HUES64 (cell line): ENCODE results near the gene FAM187B.
"Not testable (repeated sequence)": the region's sequence is repeated elsewhere in the genome, so short reads cannot be mapped to it uniquely, and the experiment has no call there.

ENCODE experiments used
- H3K27ac ChIP-seq: 2 replicates; pipeline ENCODE4 v1.7.0; 2013; ENCODE audit warnings: low read depth, low read length, inconsistent platforms
- H3K27me3 ChIP-seq: 2 replicates; pipeline ENCODE4 v1.6.1; 2013; ENCODE audit warnings: mild to moderate bottlenecking, low read length; ENCODE audit not compliant: insufficient read depth
- H3K36me3 ChIP-seq: 2 replicates; pipeline ENCODE4 v1.6.1; 2013; ENCODE audit warnings: mild to moderate bottlenecking, low read length; ENCODE audit not compliant: insufficient read depth
- H3K4me1 ChIP-seq: 2 replicates; pipeline ENCODE4 v1.6.1; 2013; ENCODE audit warnings: mild to moderate bottlenecking, low read length, moderate library complexity; ENCODE audit not compliant: insufficient read depth
- H3K4me3 ChIP-seq: 2 replicates; pipeline ENCODE4 v1.5.1; 2013; ENCODE audit warnings: mild to moderate bottlenecking, low read length, moderate library complexity
- H3K9ac ChIP-seq: 2 replicates; pipeline ENCODE4 v1.6.1; 2013; ENCODE audit warnings: mild to moderate bottlenecking, low read depth, low read length
- H3K9me3 ChIP-seq: 2 replicates; pipeline ENCODE4 v1.6.1; 2013; ENCODE audit warnings: low read depth, low read length; ENCODE audit not compliant: insufficient read depth
- WGBS: fragments of 150-250, 120-280 bp; methylation state at CpG from one replicate; pipeline ENCODE4 v1.1.7; 2013; ENCODE audit warnings: missing lambda C conversion rate; 5-methylcytosine and 5-hydroxymethylcytosine counted together

Gene FAM187B

GRCh38 chr19:35226748-35227147 is 1.8 kb downstream of the FAM187B start:
- Histone ChIP-seq H3K27ac (no peak overlapping the region), H3K36me3 (no peaks in the 10 kb centered on the region), H3K27me3 (no peaks in the 10 kb centered on the region), H3K9me3 (no peaks in the 10 kb centered on the region), H3K4me1 (peaks cover 6% of the 10 kb centered on the region; the same call in 1 of the 2 replicates), H3K4me3 (no peak overlapping the region), H3K9ac (no peak overlapping the region)
- WGBS: 94% methylated on average over 5 of the region's 5 CpGs

- no peaks in the 10 kb centered on the region for H3K36me3 ChIP-seq
- H3K27me3 ChIP-seq: no peaks in the 10 kb centered on the region
- 94% methylated on average over 6 of the region's 6 CpGs for WGBS
- H3K27ac ChIP-seq: no peak overlapping the region
- H3K9me3 ChIP-seq: no peaks in the 10 kb centered on the region
- H3K4me3 ChIP-seq: no peak overlapping the region
- H3K4me1 ChIP-seq: peaks cover 6% of the 10 kb centered on the region; the same call in 1 of the 2 replicates
- H3K9ac ChIP-seq: no peak overlapping the region
Measured at GRCh38 chr19:35225951-35226350, 2.6 kb downstream of the FAM187B start.

- Histone ChIP-seq H3K27ac (no peak overlapping the region), H3K9ac (no peak overlapping the region), H3K9me3 (no peaks in the 10 kb centered on the region), H3K36me3 (no peaks in the 10 kb centered on the region), H3K4me1 (peaks cover 6% of the 10 kb centered on the region; the same call in 1 of the 2 replicates), H3K4me3 (no peak overlapping the region), H3K27me3 (no peaks in the 10 kb centered on the region)
- WGBS: 78% methylated on average over 41 of the region's 41 CpGs
Measured at GRCh38 chr19:35224681-35225571, 3.6 kb downstream of the FAM187B start.

GRCh38 chr19:35223862-35224505 is 4.6 kb downstream of the FAM187B start:
- no peak overlapping the region for H3K27ac ChIP-seq
- H3K4me1 ChIP-seq: peaks cover 6% of the 10 kb centered on the region; the same call in 1 of the 2 replicates
- peaks cover 7% of the 10 kb centered on the region; the same call in 1 of the 2 replicates for H3K9me3 ChIP-seq
- H3K9ac ChIP-seq: no peak overlapping the region
- 91% methylated on average over 4 of the region's 4 CpGs for WGBS
- H3K36me3 ChIP-seq: no peaks in the 10 kb centered on the region
- no peak overlapping the region for H3K4me3 ChIP-seq
- H3K27me3 ChIP-seq: no peaks in the 10 kb centered on the region

GRCh38 chr19:35223084-35223790 is 5.3 kb downstream of the FAM187B start:
- 67% methylated on average over 6 of the region's 6 CpGs for WGBS
- Histone ChIP-seq H3K4me1 (peaks cover 6% of the 10 kb centered on the region; the same call in 1 of the 2 replicates), H3K27ac (no peak overlapping the region), H3K4me3 (no peak overlapping the region), H3K36me3 (no peaks in the 10 kb centered on the region), H3K9me3 (peaks cover 8% of the 10 kb centered on the region; the same call in 1 of the 2 replicates), H3K27me3 (no peaks in the 10 kb centered on the region), H3K9ac (no peak overlapping the region)

GRCh38 chr19:35222373-35223015 is 6.0 kb downstream of the FAM187B start:
- Histone ChIP-seq H3K27me3 (no peaks in the 10 kb centered on the region), H3K36me3 (no peaks in the 10 kb centered on the region), H3K27ac (no peak overlapping the region), H3K9me3 (peaks cover 8% of the 10 kb centered on the region; the same call in 1 of the 2 replicates), H3K4me3 (no peak overlapping the region), H3K9ac (no peak overlapping the region), H3K4me1 (peaks cover 6% of the 10 kb centered on the region; the same call in 1 of the 2 replicates)
- 86% methylated on average over 7 of the region's 7 CpGs for WGBS

GRCh38 chr19:35220973-35221590 is 7.5 kb downstream of the FAM187B start:
- H3K27ac ChIP-seq, H3K36me3 ChIP-seq, H3K9me3 ChIP-seq, H3K4me1 ChIP-seq, H3K4me3 ChIP-seq, H3K27me3 ChIP-seq, H3K9ac ChIP-seq: not testable (repeated sequence)
- WGBS: 95% methylated on average over 4 of the region's 4 CpGs

GRCh38 chr19:35220315-35220921 is 8.1 kb downstream of the FAM187B start:
- no peaks in the 10 kb centered on the region for H3K36me3 ChIP-seq
- no peak overlapping the region for H3K27ac ChIP-seq
- H3K4me3 ChIP-seq: no peak overlapping the region
- 71% methylated on average over 3 of the region's 3 CpGs for WGBS
- no peaks in the 10 kb centered on the region for H3K27me3 ChIP-seq
- no peak overlapping the region for H3K9ac ChIP-seq
- peaks cover 8% of the 10 kb centered on the region; the same call in 1 of the 2 replicates for H3K9me3 ChIP-seq
- peaks cover 6% of the 10 kb centered on the region; the same call in 1 of the 2 replicates for H3K4me1 ChIP-seq

GRCh38 chr19:35219008-35219407 is 9.5 kb downstream of the FAM187B start:
- no peaks in the 10 kb centered on the region for H3K4me1 ChIP-seq
- H3K36me3 ChIP-seq: no peaks in the 10 kb centered on the region
- H3K4me3 ChIP-seq: no peak overlapping the region
- no peak overlapping the region for H3K9ac ChIP-seq
- H3K27ac ChIP-seq: no peak overlapping the region
- no peaks in the 10 kb centered on the region for H3K27me3 ChIP-seq
- 100% methylated on average over 1 of the region's 1 CpG for WGBS
- H3K9me3 ChIP-seq: peaks cover 8% of the 10 kb centered on the region; the same call in 1 of the 2 replicates

GRCh38 chr19:35217649-35217990 is 10.9 kb downstream of the FAM187B start:
- Histone ChIP-seq H3K9me3 (peaks cover 8% of the 10 kb centered on the region; the same call in 1 of the 2 replicates), H3K9ac (no peak overlapping the region), H3K4me1 (no peaks in the 10 kb centered on the region), H3K4me3 (no peak overlapping the region), H3K36me3 (no peaks in the 10 kb centered on the region), H3K27ac (no peak overlapping the region), H3K27me3 (no peaks in the 10 kb centered on the region)
